SK-N-SH treated with all-trans-retinoic acid at 6 μM for 48 hours (cell line): ENCODE measurements around the gene DPP10.

Experiments used
- ATAC-seq: fragments of 200-7000 bp; cut with Tn5 transposase; 3 replicates; pipeline ENCODE4 v1.9.1; 2020; ENCODE audit warnings: mild to moderate bottlenecking, moderate library complexity
- ARNTL ChIP-seq: fragments of 450-650 bp; formaldehyde crosslinking; IDR thresholded peaks from 2 replicates; pipeline ENCODE4 v1.5.0; 2020; ENCODE audit warnings: low read depth, mild to moderate bottlenecking, moderate library complexity, borderline replicate concordance
- BACH2 ChIP-seq: fragments of 250-450 bp; sonication (Bioruptor Pico); IDR thresholded peaks from 2 replicates; pipeline ENCODE4 v1.9.0; 2021; ENCODE audit warnings: mild to moderate bottlenecking, borderline replicate concordance
- CSDC2 ChIP-seq: fragments of 250-450 bp; sonication (Bioruptor Pico); IDR thresholded peaks from 2 replicates; pipeline ENCODE4 v1.5.0; 2020; ENCODE audit warnings: mild to moderate bottlenecking, moderate library complexity
- CSRNP3 ChIP-seq: fragments of 250-450 bp; sonication (Bioruptor Pico); IDR thresholded peaks from 2 replicates; pipeline ENCODE4 v1.5.1; 2021; ENCODE audit warnings: mild to moderate bottlenecking, moderate library complexity
- ESRRG ChIP-seq: fragments of 250-450 bp; sonication (Bioruptor Pico); IDR thresholded peaks from 2 replicates; pipeline ENCODE4 v1.6.1; 2021; ENCODE audit warnings: mild to moderate bottlenecking
- ISL1 ChIP-seq: fragments of 250-450 bp; sonication (Bioruptor Pico); IDR thresholded peaks from 2 replicates; pipeline ENCODE4 v2.1.2; 2022; ENCODE audit warnings: mild to moderate bottlenecking, moderate library complexity
- OSR1 ChIP-seq: fragments of 250-450 bp; sonication (Bioruptor Pico); IDR thresholded peaks from 2 replicates; pipeline ENCODE4 v1.8.0; 2022; ENCODE audit warnings: moderate library complexity, mild to moderate bottlenecking, inconsistent platforms
- PATZ1 ChIP-seq: fragments of 250-450 bp; sonication (Bioruptor Pico); IDR thresholded peaks from 2 replicates; pipeline ENCODE4 v1.8.0; 2020; ENCODE audit warnings: mild to moderate bottlenecking, moderate library complexity, borderline replicate concordance
- RARB ChIP-seq: fragments of 250-450 bp; sonication (Bioruptor Pico); IDR thresholded peaks from 2 replicates; pipeline ENCODE4 v1.8.0; 2021; ENCODE audit warnings: mild to moderate bottlenecking, moderate library complexity
- SNAI2 ChIP-seq: fragments of 250-450 bp; sonication (Bioruptor Pico); IDR thresholded peaks from 2 replicates; pipeline ENCODE4 v1.5.0; 2020; ENCODE audit warnings: mild to moderate bottlenecking, moderate library complexity
- TCF4 ChIP-seq: fragments of 250-450 bp; sonication (Bioruptor Pico); IDR thresholded peaks from 2 replicates; pipeline ENCODE4 v1.8.0; 2021; ENCODE audit warnings: mild to moderate bottlenecking, moderate library complexity, borderline replicate concordance
- ZFP30 ChIP-seq: fragments of 450-650 bp; formaldehyde crosslinking; IDR thresholded peaks from 2 replicates; pipeline ENCODE4 v1.5.0; 2022; ENCODE audit warnings: mild to moderate bottlenecking, moderate library complexity
- ZNF565 ChIP-seq: fragments of 450-650 bp; formaldehyde crosslinking; conservative IDR thresholded peaks from 2 replicates; pipeline ENCODE4 v1.5.0; 2020; ENCODE audit warnings: low read depth, mild to moderate bottlenecking, moderate library complexity
- ZNF8 ChIP-seq: fragments of 450-650 bp; formaldehyde crosslinking; IDR thresholded peaks from 2 replicates; pipeline ENCODE4 v1.5.0; 2020; ENCODE audit warnings: mild to moderate bottlenecking, moderate library complexity
- TF ChIP-seq, protein P1 (sequence below): fragments of 250-450 bp; sonication (Bioruptor Pico); IDR thresholded peaks from 2 replicates; pipeline ENCODE4 v1.5.0; 2020; ENCODE audit warnings: mild to moderate bottlenecking, moderate library complexity

Gene DPP10

GRCh38 chr2:114787486-114787885 is 345.0 kb downstream of the DPP10 start:
- TF ChIP-seq PATZ1 (CRISPR knock-in tag): no peak
- TF ChIP-seq ZNF565: no peak
- TF ChIP-seq OSR1 (CRISPR knock-in tag): no peak
- no peak for TF ChIP-seq ESRRG
- TF ChIP-seq SNAI2 (CRISPR knock-in tag): no peak
- no peak for TF ChIP-seq CSRNP3 (CRISPR knock-in tag)
- no peak for TF ChIP-seq ZNF8
- TF ChIP-seq ARNTL (CRISPR knock-in tag): no peak
- TF ChIP-seq, all 23 proteins: peak for 0
- no peak for ATAC-seq

GRCh38 chr2:114789989-114790388 is 347.5 kb downstream of the DPP10 start:
- no peak for ATAC-seq

GRCh38 chr2:114797540-114797939 is 355.1 kb downstream of the DPP10 start:
- ATAC-seq: no peak
- TF ChIP-seq, protein P1, sequence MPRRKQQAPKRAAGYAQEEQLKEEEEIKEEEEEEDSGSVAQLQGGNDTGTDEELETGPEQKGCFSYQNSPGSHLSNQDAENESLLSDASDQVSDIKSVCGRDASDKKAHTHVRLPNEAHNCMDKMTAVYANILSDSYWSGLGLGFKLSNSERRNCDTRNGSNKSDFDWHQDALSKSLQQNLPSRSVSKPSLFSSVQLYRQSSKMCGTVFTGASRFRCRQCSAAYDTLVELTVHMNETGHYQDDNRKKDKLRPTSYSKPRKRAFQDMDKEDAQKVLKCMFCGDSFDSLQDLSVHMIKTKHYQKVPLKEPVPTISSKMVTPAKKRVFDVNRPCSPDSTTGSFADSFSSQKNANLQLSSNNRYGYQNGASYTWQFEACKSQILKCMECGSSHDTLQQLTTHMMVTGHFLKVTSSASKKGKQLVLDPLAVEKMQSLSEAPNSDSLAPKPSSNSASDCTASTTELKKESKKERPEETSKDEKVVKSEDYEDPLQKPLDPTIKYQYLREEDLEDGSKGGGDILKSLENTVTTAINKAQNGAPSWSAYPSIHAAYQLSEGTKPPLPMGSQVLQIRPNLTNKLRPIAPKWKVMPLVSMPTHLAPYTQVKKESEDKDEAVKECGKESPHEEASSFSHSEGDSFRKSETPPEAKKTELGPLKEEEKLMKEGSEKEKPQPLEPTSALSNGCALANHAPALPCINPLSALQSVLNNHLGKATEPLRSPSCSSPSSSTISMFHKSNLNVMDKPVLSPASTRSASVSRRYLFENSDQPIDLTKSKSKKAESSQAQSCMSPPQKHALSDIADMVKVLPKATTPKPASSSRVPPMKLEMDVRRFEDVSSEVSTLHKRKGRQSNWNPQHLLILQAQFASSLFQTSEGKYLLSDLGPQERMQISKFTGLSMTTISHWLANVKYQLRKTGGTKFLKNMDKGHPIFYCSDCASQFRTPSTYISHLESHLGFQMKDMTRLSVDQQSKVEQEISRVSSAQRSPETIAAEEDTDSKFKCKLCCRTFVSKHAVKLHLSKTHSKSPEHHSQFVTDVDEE (CRISPR knock-in tag): no peak
- TF ChIP-seq PATZ1 (CRISPR knock-in tag): no peak
- no peak for TF ChIP-seq ISL1 (CRISPR knock-in tag)
- no peak for TF ChIP-seq RARB (CRISPR knock-in tag)
- TF ChIP-seq ZFP30: no peak
- TF ChIP-seq ESRRG: no peak
- TF ChIP-seq BACH2 (CRISPR knock-in tag): no peak

More at GRCh38 chr2:114789989-114790388, 347.5 kb downstream of the DPP10 start:
- no peak for TF ChIP-seq OSR1 (CRISPR knock-in tag)
- no peak for TF ChIP-seq RARB (CRISPR knock-in tag)
- TF ChIP-seq PATZ1 (CRISPR knock-in tag): no peak
- TF ChIP-seq, all 23 proteins: peak for 0

DNA sequence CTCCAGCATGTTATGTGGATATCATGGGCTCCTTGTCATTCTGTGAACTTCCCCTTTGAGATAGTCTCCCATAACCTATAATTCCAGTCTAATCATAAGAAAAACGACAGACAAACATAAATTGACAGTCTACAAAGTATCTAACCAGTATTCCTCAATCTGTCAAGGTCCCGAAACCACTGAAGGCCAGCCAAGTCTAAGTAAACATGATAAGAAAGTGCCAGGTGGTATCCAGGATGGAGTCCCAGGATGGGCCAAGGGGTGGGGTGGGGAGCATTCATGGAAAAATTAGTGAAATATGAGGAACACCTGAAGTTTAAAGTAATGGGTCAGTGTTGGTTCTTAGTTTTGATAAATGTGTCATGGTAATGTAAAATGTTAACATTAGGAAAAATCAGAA is 355.5 kb downstream of the DPP10 start:
- TF ChIP-seq ZNF8: no peak
- TF ChIP-seq, protein P1 (CRISPR knock-in tag): no peak
- no peak for TF ChIP-seq TCF4
- TF ChIP-seq CSDC2: no peak
- TF ChIP-seq ISL1 (CRISPR knock-in tag): no peak
- ATAC-seq: no peak
